GM19035 (cell line): ENCODE results near the gene PRKAG3.

ENCODE experiments used
- ATAC-seq: cut with Tn5 transposase; IDR thresholded peaks from one replicate; pipeline ENCODE4 v1.9.1; 2021; ENCODE audit not compliant: unreplicated experiment

The PRKAG3 gene

DNA sequence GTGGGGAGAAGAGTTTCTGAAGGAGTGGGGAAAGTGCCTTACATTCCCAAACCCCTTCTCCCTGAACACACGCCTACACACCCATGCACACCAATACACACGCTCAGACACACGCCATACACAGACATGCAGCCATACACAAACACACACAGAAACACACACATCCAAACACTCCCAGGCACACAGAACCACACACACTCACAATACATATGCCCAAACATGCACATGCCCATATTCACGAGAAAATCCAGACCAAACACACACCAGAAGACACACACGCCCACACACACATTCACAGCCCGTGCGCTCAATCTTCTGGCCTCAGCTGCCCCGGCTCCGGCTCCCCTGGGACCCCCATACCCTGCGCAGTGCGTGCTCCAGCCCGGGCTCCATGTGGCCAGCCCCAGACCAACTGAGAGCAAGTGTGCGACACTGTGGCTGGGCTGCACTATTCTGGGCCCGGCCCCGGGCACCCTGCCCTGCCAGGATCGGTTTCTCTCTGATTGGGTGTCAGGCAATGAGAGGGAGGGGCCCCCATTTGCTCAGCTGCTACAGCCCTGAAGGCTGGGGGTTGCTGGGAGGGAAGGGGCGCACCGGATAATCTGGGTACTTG, at the start of gene PRKAG3:
Gene PRKAG3, minus strand, starts transcription at position 426 of the 613 bp plus-strand sequence.
- ATAC-seq, result no peak

DNA sequence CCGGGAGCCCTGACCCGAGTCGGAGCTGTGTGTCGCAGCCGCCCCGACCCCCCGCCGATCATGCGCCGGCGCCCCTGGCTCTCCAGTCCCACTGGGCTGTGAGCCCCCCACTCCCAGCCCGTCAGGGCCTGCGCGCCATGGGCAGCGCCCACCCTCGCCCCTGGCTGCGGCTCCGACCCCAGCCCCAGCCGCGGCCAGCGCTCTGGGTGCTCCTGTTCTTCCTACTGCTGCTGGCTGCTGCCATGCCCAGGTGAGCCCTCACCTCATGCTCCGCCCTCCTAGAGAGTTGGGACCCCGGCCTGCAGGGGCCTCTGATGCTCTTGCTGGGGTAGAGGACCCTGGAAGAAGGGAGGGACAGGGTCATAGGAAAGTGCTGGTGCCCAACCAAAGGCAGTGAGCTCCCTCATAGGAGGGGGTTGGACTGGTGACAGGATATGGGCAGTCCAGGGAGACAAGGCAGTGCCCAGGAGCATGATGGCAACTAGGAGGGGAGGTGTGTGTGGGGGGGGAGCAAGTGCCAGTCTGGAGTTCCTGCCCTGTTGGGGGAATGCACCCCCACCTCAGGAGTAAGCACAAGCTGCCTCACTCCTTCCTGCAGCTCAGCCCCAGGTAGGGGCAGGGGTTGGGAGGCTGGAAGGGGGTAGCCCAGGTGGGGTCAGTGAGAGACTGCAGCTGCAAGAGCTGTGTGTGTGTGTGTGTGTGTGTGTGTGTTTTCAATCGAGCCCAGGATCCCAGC, 49.4 kb upstream of the PRKAG3 start:
- no peak for ATAC-seq

- peak; percentile 66 for ATAC-seq
Observed at GRCh38 chr2:218880102-218880858, 48.7 kb upstream of the PRKAG3 start, which contains the start of gene WNT10A. TSS of gene WNT10A (plus strand) at chr2:218880852. CDS start at chr2:218880996, 144 bp downstream.

- ATAC-seq, result no peak
Observed at GRCh38 chr2:218879776-218880101, 48.1 kb upstream of the PRKAG3 start.

GRCh38 chr2:218878926-218879761, 47.5 kb upstream of the PRKAG3 start:
- ATAC-seq, result no peak

DNA sequence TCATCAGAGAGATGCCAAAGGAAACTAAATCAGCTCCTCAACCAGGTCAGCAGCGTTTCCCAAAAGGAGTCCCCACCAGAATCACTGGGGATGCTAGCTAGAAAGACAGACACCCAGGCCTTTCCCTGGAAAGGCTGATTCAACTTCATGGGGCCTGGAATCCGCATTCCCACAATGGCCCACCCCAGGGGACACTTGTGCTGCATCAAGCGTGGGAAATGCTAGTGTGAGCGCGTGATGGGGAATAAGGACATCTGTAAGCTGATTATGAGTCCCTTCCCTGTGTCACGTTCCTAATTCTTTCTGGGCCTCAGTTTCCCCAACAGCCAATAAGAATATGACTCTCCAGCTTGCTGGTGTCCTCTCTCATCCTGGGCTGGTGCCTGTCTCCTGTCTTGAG, 46.9 kb upstream of the PRKAG3 start:
- ATAC-seq, result no peak

- no peak for ATAC-seq
Observed at GRCh38 chr2:218877891-218878290, 46.3 kb upstream of the PRKAG3 start.

DNA sequence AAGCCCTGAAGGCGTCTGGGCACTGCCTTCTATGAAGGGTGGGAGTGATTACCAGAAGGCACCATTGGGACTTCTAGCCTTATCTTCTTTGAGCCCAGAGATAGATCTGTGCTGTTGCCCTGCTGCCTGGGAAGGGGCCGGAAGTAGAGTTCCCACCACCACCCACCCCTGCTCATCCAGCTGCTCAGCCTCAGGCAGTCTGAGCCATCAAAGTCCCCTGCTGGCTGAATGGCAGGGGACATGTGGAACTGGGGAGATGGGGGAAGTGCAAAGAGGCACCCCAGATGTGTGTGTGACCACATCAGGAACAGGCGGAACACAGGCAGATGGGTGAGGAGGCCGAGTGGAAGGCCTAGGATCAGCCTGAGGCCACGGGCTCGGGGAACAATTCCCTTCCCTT, 45.7 kb upstream of the PRKAG3 start:
- ATAC-seq, result no peak

DNA sequence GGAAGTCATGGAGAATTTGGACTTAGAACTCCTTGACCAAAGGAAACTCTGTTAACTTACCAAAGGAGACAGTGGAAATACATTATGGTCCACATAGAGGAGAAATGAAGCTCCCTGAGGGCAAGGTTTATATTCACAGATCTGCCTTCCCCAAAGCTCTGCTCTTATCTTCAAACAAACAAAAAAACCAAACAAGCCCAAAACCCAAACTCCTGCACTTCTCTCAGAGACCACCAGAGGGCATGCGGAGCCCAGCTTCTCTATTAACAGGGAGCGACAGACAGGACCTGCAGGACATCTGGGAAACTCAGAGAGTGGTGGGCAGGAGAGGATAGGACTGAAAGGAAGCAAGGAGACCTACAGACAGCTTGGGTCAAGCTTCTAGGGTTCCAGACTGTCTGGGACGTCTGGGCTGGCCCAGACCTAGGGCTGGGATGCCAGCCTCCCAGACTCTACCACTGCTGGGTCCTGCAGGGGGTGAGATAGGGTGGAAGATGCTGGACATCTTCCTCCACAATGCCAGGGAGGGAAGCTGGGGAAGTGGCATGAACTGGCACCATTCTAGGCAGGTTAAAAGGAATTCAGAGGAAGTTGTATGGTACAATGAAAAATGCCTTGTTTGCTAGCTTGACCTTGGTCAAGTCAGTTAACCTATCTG, 45.1 kb upstream of the PRKAG3 start:
- ATAC-seq, result no peak

- ATAC-seq, result no peak
Observed at GRCh38 chr2:218875692-218876246, 44.2 kb upstream of the PRKAG3 start.

- ATAC-seq, result no peak
Observed at GRCh38 chr2:218873359-218874194, 42.0 kb upstream of the PRKAG3 start.

GRCh38 chr2:218872645-218873358, 41.2 kb upstream of the PRKAG3 start:
- no peak for ATAC-seq

GRCh38 chr2:218871345-218872302, 40.0 kb upstream of the PRKAG3 start:
- ATAC-seq, result no peak

- no peak for ATAC-seq
Observed at GRCh38 chr2:218870984-218871344, 39.4 kb upstream of the PRKAG3 start.

GRCh38 chr2:218869064-218869463, 37.5 kb upstream of the PRKAG3 start:
- no peak for ATAC-seq

- no peak for ATAC-seq
Observed at GRCh38 chr2:218867900-218868299, 36.3 kb upstream of the PRKAG3 start.

GRCh38 chr2:218865999-218866398, 34.4 kb upstream of the PRKAG3 start:
- no peak for ATAC-seq

GRCh38 chr2:218865396-218865795, 33.8 kb upstream of the PRKAG3 start:
- no peak for ATAC-seq
